MCF 10A (cell line): Measurements from ENCODE around the gene TPX2. TPM values are rescaled to one million over a fixed set of nuclear protein-coding genes. Genes with fewer than 3 reads are reported as not detected.

Experiments
- BruUV-seq: library from RNA; stranded (reverse); fragments of 400-500 nt; replicated peaks from 2 replicates; lab custom pipeline; 2021; lab: Mats Ljungman, UMichigan
- CTCF ChIA-PET: fragments of 300-600 bp; sonication (Branson Sonifier 250); formaldehyde crosslinking; extraction: SDS; loops from one replicate; lab custom pipeline; 2021; ENCODE audit warnings: antibody characterized with exemption, inconsistent platforms; lab: Yijun Ruan, JAX
- POLR2A ChIA-PET: fragments of 300-600, 350-650 bp; sonication (Branson Sonifier 250); formaldehyde crosslinking; extraction: SDS; loops from one replicate; lab custom pipeline; 2020; ENCODE audit warnings: antibody characterized with exemption, inconsistent platforms; lab: Yijun Ruan, JAX
- DNase-seq: peaks from one replicate; pipeline ENCODE4 v3.0.0-alpha.2; 2018; ENCODE audit not compliant: unreplicated experiment
- H3K27ac Mint-ChIP-seq: one replicate; pipeline ENCODE4 v1.8.0; 2022; ENCODE audit warnings: mild to moderate bottlenecking, low read depth, mixed read lengths; ENCODE audit not compliant: unreplicated experiment
- H3K27me3 Mint-ChIP-seq: one replicate; pipeline ENCODE4 v1.8.0; 2022; ENCODE audit warnings: mixed read lengths; ENCODE audit not compliant: insufficient read depth, unreplicated experiment
- H3K36me3 Mint-ChIP-seq: one replicate; pipeline ENCODE4 v1.8.0; 2022; ENCODE audit warnings: mild to moderate bottlenecking, moderate library complexity, mixed read lengths; ENCODE audit not compliant: insufficient read depth, unreplicated experiment
- H3K4me1 Mint-ChIP-seq: one replicate; pipeline ENCODE4 v1.8.0; 2022; ENCODE audit warnings: mixed read lengths; ENCODE audit not compliant: insufficient read depth, unreplicated experiment
- H3K4me3 Mint-ChIP-seq: one replicate; pipeline ENCODE4 v1.8.0; 2022; ENCODE audit warnings: mild to moderate bottlenecking, moderate library complexity, mixed read lengths; ENCODE audit not compliant: unreplicated experiment
- H3K9me3 Mint-ChIP-seq: one replicate; pipeline ENCODE4 v1.8.0; 2022; ENCODE audit warnings: mixed read lengths; ENCODE audit not compliant: unreplicated experiment
- CTCF ChIP-seq: fragments of 200-600 bp; IDR thresholded peaks from one replicate; pipeline ENCODE4 v1.8.0; 2022; ENCODE audit warnings: antibody characterized with exemption, mild to moderate bottlenecking; ENCODE audit not compliant: unreplicated experiment
- intact Hi-C: fragments of 100-400 bp; cut with micrococcal nuclease; formaldehyde crosslinking; loops from 2 replicates; pipeline ENCODE4 v1.14.1; 2022
- total RNA-seq: library from RNA; stranded (reverse); gene quantifications from 2 replicates; pipeline ENCODE4 v1.2.3, GENCODE V29; 2022

Gene TPX2
- total RNA-seq, 1 experiment from 2014 or later = 79.6 TPM

GRCh38 chr20:31708736-31709534 lies 30.2 kb upstream of the TPX2 start:
- CTCF ChIA-PET = interaction anchor here (0.6 to 21.5 kb wide), 7 partner anchors 10 to 128 kb away, joined by 3 to 429 read pairs (median 3); partner anchors contain the start of gene BCL2L1

GRCh38 chr20:31709939-31710338 lies 29.2 kb upstream of the TPX2 start:
- H3K27me3 Mint-ChIP-seq = no peaks in the 10 kb centered on the region
- no peaks in the 10 kb centered on the region for H3K9me3 Mint-ChIP-seq
- intact Hi-C loops = no loop called here
- H3K4me3 Mint-ChIP-seq = peak overlapping the region; percentile 55
- ChIA-PET POLR2A (interaction anchor here (0.7 to 11.4 kb wide), 13 partner anchors 9 to 150 kb away, joined by 3 to 491 read pairs (median 19); partner anchors contain the start of genes BCL2L1, ID1 and TPX2), CTCF (interaction anchor here (0.6 to 21.5 kb wide), 7 partner anchors 9 to 197 kb away, joined by 3 to 626 read pairs (median 4); partner anchors contain the start of gene BCL2L1)
- H3K27ac Mint-ChIP-seq = peak overlapping the region; percentile 96
- H3K36me3 Mint-ChIP-seq = peaks cover 60% of the 10 kb centered on the region
- no peak for TF ChIP-seq CTCF
- peaks cover 70% of the 10 kb centered on the region for H3K4me1 Mint-ChIP-seq
- no peak for DNase-seq
- no TSS peak for BruUV-seq

More at GRCh38 chr20:31708736-31709534, 30.2 kb upstream of the TPX2 start:
- H3K9me3 Mint-ChIP-seq = no peaks in the 10 kb centered on the region
- BruUV-seq = no TSS peak
- H3K36me3 Mint-ChIP-seq = peaks cover 61% of the 10 kb centered on the region
- peaks cover 73% of the 10 kb centered on the region for H3K4me1 Mint-ChIP-seq
- POLR2A ChIA-PET = interaction anchor here (0.5 to 11.4 kb wide), 8 partner anchors 10 to 103 kb away, joined by 3 to 491 read pairs (median 74); partner anchors contain the start of genes BCL2L1, ID1 and TPX2
- intact Hi-C loops = no loop called here
- TF ChIP-seq CTCF = no peak
- H3K27me3 Mint-ChIP-seq = no peaks in the 10 kb centered on the region
- no peak for DNase-seq
- H3K4me3 Mint-ChIP-seq = no peak overlapping the region
- H3K27ac Mint-ChIP-seq = peak overlapping the region; percentile 77

GRCh38 chr20:31710423-31711108 lies 28.5 kb upstream of the TPX2 start:
- H3K4me1 Mint-ChIP-seq = peaks cover 70% of the 10 kb centered on the region

More at GRCh38 chr20:31710423-31711108, 28.5 kb upstream of the TPX2 start:
- no peak for TF ChIP-seq CTCF
- H3K9me3 Mint-ChIP-seq = no peaks in the 10 kb centered on the region
- H3K27me3 Mint-ChIP-seq = no peaks in the 10 kb centered on the region
- H3K36me3 Mint-ChIP-seq = peaks cover 66% of the 10 kb centered on the region
- H3K27ac Mint-ChIP-seq = peak overlapping the region; percentile 96
- BruUV-seq = no TSS peak
- intact Hi-C loops = no loop called here
- DNase-seq = peak; percentile 96
- ChIA-PET CTCF (interaction anchor here (0.6 to 21.5 kb wide), 12 partner anchors 9 to 250 kb away, joined by 3 to 626 read pairs (median 4); partner anchors contain the start of gene BCL2L1), POLR2A (interaction anchor here (0.5 to 11.4 kb wide), 16 partner anchors 8 to 150 kb away, joined by 3 to 491 read pairs (median 12); partner anchors contain the start of genes BCL2L1, ID1 and TPX2)
- peak overlapping the region; percentile 55 for H3K4me3 Mint-ChIP-seq
